HepG2 (cell line): ENCODE data around the gene RTN4. TPM values are rescaled to one million over a fixed set of nuclear protein-coding genes. Genes with fewer than 3 reads are reported as not detected.

ENCODE experiments used
- ATAC-seq: fragments of 200-7000 bp; cut with Tn5 transposase; 3 replicates; pipeline ENCODE4 v1.9.1; 2020; ENCODE audit warnings: mild to moderate bottlenecking, moderate library complexity
- BruUV-seq: library from RNA; stranded (reverse); fragments of 400-500 nt; replicated peaks from 2 replicates; lab custom pipeline; 2021; lab: Mats Ljungman, UMichigan
- CTCF ChIA-PET: fragments of 300-600 bp; formaldehyde crosslinking; extraction: SDS; loops from one replicate; lab custom pipeline; 2021; ENCODE audit warnings: low total read pairs, inconsistent platforms, low intra/inter-chr PET ratio; lab: Yijun Ruan, JAX
- POLR2A ChIA-PET: fragments of 350-600 bp; sonication (Branson Sonifier 250); formaldehyde crosslinking; loops from one replicate; lab custom pipeline; 2020; ENCODE audit warnings: antibody characterized with exemption, inconsistent platforms; lab: Yijun Ruan, JAX
- DNase-seq: peaks from one replicate; pipeline ENCODE4 v3.0.0-alpha.2; 2015; ENCODE audit warnings: low spot score
- FAIRE-seq: peaks from 3 replicates; lab custom pipeline; 2011; peaks lifted over from hg19 to GRCh38; lab: Jason Lieb, UNC
- H2AFZ ChIP-seq: one replicate; pipeline ENCODE4 v1.6.1; 2011; ENCODE audit warnings: low read length, inconsistent platforms
- H3K27ac ChIP-seq: fragments of 300-600 bp; 3 replicates; pipeline ENCODE4 v1.8.0; 2011; ENCODE audit warnings: mixed run types, mild to moderate bottlenecking, mixed read lengths, low read length, inconsistent platforms; ENCODE audit not compliant: insufficient read depth; ENCODE audit errors: extremely low read length
- H3K27me3 ChIP-seq, 2 experiments: fragments of 200-600 bp in 1 of 2; 2 replicates in 1 of 2; 3 replicates in 1 of 2; pipeline versions ENCODE4 v1.6.0 to v1.8.0; 2011; ENCODE audit warnings: low read length in 2 of 2, mild to moderate bottlenecking in 2 of 2, moderate library complexity in 2 of 2, inconsistent platforms in 1 of 2; ENCODE audit not compliant: insufficient read depth in 2 of 2, control insufficient read depth in 1 of 2
- H3K36me3 ChIP-seq, 2 experiments: fragments of 200-600 bp in 1 of 2; replicated peaks in 1 of 2; 2 replicates in 1 of 2; 3 replicates in 1 of 2; pipeline versions ENCODE4 v1.5.1 to v1.8.0; 2011; ENCODE audit warnings: low read length in 2 of 2, inconsistent platforms in 1 of 2; ENCODE audit not compliant: insufficient read depth in 2 of 2, control insufficient read depth in 1 of 2
- H3K4me1 ChIP-seq: 2 replicates; pipeline ENCODE4 v1.5.1; 2012; ENCODE audit warnings: low read length, inconsistent platforms; ENCODE audit not compliant: insufficient read depth
- H3K4me2 ChIP-seq: 2 replicates; pipeline ENCODE4 v1.6.0; 2011; ENCODE audit warnings: low read depth, low read length, inconsistent platforms
- H3K4me3 ChIP-seq, 3 experiments: fragments of 200-600 bp in 1 of 3; sonication (generic), shearing (Covaris generic) in 1 of 3; replicated peaks in 1 of 3; 2 replicates each; pipeline ENCODE4 v1.5.1; 2011 to 2016; ENCODE audit warnings: low read length in 3 of 3, inconsistent platforms in 2 of 3, low read depth in 2 of 3, mild to moderate bottlenecking in 2 of 3, control low read depth in 1 of 3, mixed read lengths in 1 of 3; ENCODE audit not compliant: insufficient read depth in 1 of 3
- H3K79me2 ChIP-seq: one replicate; pipeline ENCODE4 v1.6.1; 2011; ENCODE audit warnings: low read length, inconsistent platforms; ENCODE audit not compliant: insufficient read depth
- H3K9ac ChIP-seq: 2 replicates; pipeline ENCODE4 v1.6.0; 2011; ENCODE audit warnings: mild to moderate bottlenecking, low read depth, low read length, inconsistent platforms; ENCODE audit not compliant: insufficient read depth
- H3K9me3 ChIP-seq: 2 replicates; pipeline ENCODE4 v1.5.1; 2012; ENCODE audit warnings: mild to moderate bottlenecking, low read length
- H4K20me1 ChIP-seq: 2 replicates; pipeline ENCODE4 v1.6.0; 2011; ENCODE audit warnings: inconsistent platforms, mild to moderate bottlenecking, low read length, moderate library complexity; ENCODE audit not compliant: insufficient read depth
- CCDC6 ChIP-seq: sonication (generic); formaldehyde crosslinking; IDR thresholded peaks from 2 replicates; pipeline ENCODE4 v1.8.1; 2022; ENCODE audit warnings: mild to moderate bottlenecking, missing genetic modification reagents, moderate library complexity
- HNRNPH1 ChIP-seq: fragments of 200-400 bp; formaldehyde crosslinking; optimal IDR thresholded peaks from 2 replicates; pipeline ENCODE3; 2017; ENCODE audit warnings: mild to moderate bottlenecking, low read depth, low read length
- KLF9 ChIP-seq: IDR thresholded peaks from 2 replicates; pipeline ENCODE4 v1.6.1; 2016; ENCODE audit warnings: low read depth
- MAZ ChIP-seq, 2 experiments: sonication (generic) in 1 of 2; formaldehyde crosslinking in 1 of 2; IDR thresholded peaks; 2 replicates each; pipeline versions ENCODE4 v1.5.0 to v1.6.1; 2012 to 2020; ENCODE audit warnings: low read depth in 2 of 2, mild to moderate bottlenecking in 2 of 2, borderline replicate concordance in 1 of 2, improper control_type of control experiment in 1 of 2, low read length in 1 of 2, missing genetic modification reagents in 1 of 2, moderate library complexity in 1 of 2
- MYPOP ChIP-seq: sonication (generic); formaldehyde crosslinking; IDR thresholded peaks from 2 replicates; pipeline ENCODE4 v1.8.1; 2023; ENCODE audit warnings: mild to moderate bottlenecking, moderate library complexity, missing genetic modification reagents
- NR3C1 ChIP-seq: sonication (generic); formaldehyde crosslinking; IDR thresholded peaks from 2 replicates; pipeline ENCODE4 v1.4.0; 2020; ENCODE audit warnings: missing genetic modification reagents
- POGZ ChIP-seq: sonication (generic); formaldehyde crosslinking; IDR thresholded peaks from 2 replicates; pipeline ENCODE4 v1.4.0; 2020; ENCODE audit warnings: mild to moderate bottlenecking, missing genetic modification reagents
- SMARCC2 ChIP-seq: fragments of 450-650 bp; IDR thresholded peaks from 2 replicates; pipeline ENCODE4 v1.6.1; 2017; ENCODE audit warnings: antibody characterized with exemption, mild to moderate bottlenecking
- SPEN ChIP-seq: sonication (generic); formaldehyde crosslinking; IDR thresholded peaks from 2 replicates; pipeline ENCODE4 v1.5.1; 2020; ENCODE audit warnings: low read depth, mild to moderate bottlenecking, missing genetic modification reagents
- ZNF124 ChIP-seq: sonication (generic); formaldehyde crosslinking; IDR thresholded peaks from 2 replicates; pipeline ENCODE4 v1.4.0; 2020; ENCODE audit warnings: missing genetic modification reagents
- ZNF282 ChIP-seq: fragments of 450-650 bp; IDR thresholded peaks from 2 replicates; pipeline ENCODE4 v1.6.1; 2018; ENCODE audit not compliant: partially characterized antibody
- ZNF30 ChIP-seq: sonication (generic); formaldehyde crosslinking; IDR thresholded peaks from 2 replicates; pipeline ENCODE4 v1.5.0; 2020; ENCODE audit warnings: mild to moderate bottlenecking, missing genetic modification reagents
- ZNF33A ChIP-seq: sonication (generic); formaldehyde crosslinking; IDR thresholded peaks from 2 replicates; pipeline ENCODE4 v1.5.1; 2020; ENCODE audit warnings: missing genetic modification reagents, mild to moderate bottlenecking, moderate library complexity, borderline replicate concordance
- ZNF33B ChIP-seq: sonication (generic); formaldehyde crosslinking; IDR thresholded peaks from 2 replicates; pipeline ENCODE4 v1.5.1; 2020; ENCODE audit warnings: mild to moderate bottlenecking, missing genetic modification reagents
- ZNF576 ChIP-seq: sonication (generic); formaldehyde crosslinking; IDR thresholded peaks from 2 replicates; pipeline ENCODE4 v1.4.0; 2020; ENCODE audit warnings: mild to moderate bottlenecking, missing genetic modification reagents
- WGBS: methylation state at CpG from one replicate; pipeline ENCODE4 v1.1.6; 2017; ENCODE audit warnings: low lambda C conversion rate; 5-methylcytosine and 5-hydroxymethylcytosine counted together
- in situ Hi-C: cut with HindIII; loops from 2 replicates; pipeline ENCODE4 v1.10.0; 2017; ENCODE audit warnings: low pct_unique_long_range_greater_than_20kb; ENCODE audit not compliant: extremely low pct_ligation_motif_present
- intact Hi-C: fragments of 100-400 bp; cut with micrococcal nuclease; formaldehyde crosslinking; loops from one replicate; pipeline ENCODE4 v1.10.0; 2022; ENCODE audit not compliant: unreplicated experiment
- polyA plus RNA-seq, 8 experiments: library from polyadenylated mRNA; depleted of rRNA in 3 of 8; stranded (reverse) in 7 of 8; unstranded in 1 of 8; fragments of >200 nt; fragmentation: Illumina TruSeq in 4 of 8; extraction: Trizol in 4 of 8; gene quantifications; 2 replicates each; pipeline versions ENCODE4 v1.2.1 to v1.2.3, GENCODE V29; 2011 to 2016; ENCODE audit warnings: low read depth in 4 of 8, missing spikeins in 1 of 8, mixed read lengths in 1 of 8; ENCODE audit not compliant: insufficient read depth in 1 of 8
- total RNA-seq, 5 experiments: library from RNA; depleted of rRNA; stranded (reverse); fragments of >200 nt; fragmentation: Illumina TruSeq; extraction: Trizol; gene quantifications; 2 replicates each; pipeline ENCODE4 v1.2.3, GENCODE V29; 2016; ENCODE audit warnings: low read depth in 1 of 5
- TF ChIP-seq, protein P1 (sequence below): sonication (generic); formaldehyde crosslinking; IDR thresholded peaks from 2 replicates; pipeline ENCODE4 v1.8.1; 2023; ENCODE audit warnings: missing genetic modification reagents, mild to moderate bottlenecking, borderline replicate concordance
- TF ChIP-seq, protein P2 (sequence below): sonication (generic); formaldehyde crosslinking; IDR thresholded peaks from 2 replicates; pipeline ENCODE4 v1.5.0; 2020; ENCODE audit warnings: missing genetic modification reagents
- TF ChIP-seq, protein P3 (sequence below): sonication (generic); formaldehyde crosslinking; IDR thresholded peaks from 2 replicates; pipeline ENCODE4 v1.4.0; 2020; ENCODE audit warnings: missing genetic modification reagents, borderline replicate concordance

The RTN4 gene
- total and polyA plus RNA-seq, 2 of the 13 experiments (the other 11 are each of a cell fraction or from before 2014, with no cell fraction given) = 98.4 to 133 TPM

GRCh38 chr2:54966165-54966832 is 84.0 kb downstream of the RTN4 start (continued):
- TF ChIP-seq CCDC6 (no peak), ZNF33B (CRISPR knock-in tag) (no peak), MYPOP (CRISPR knock-in tag) (no peak), POGZ (CRISPR knock-in tag) (no peak), ZNF576 (CRISPR knock-in tag) (no peak), ZNF124 (no peak), HNRNPH1 (no peak), NR3C1 (CRISPR knock-in tag) (no peak)
- TF ChIP-seq, protein P1, sequence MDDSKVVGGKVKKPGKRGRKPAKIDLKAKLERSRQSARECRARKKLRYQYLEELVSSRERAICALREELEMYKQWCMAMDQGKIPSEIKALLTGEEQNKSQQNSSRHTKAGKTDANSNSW (CRISPR knock-in tag) = no peak

- FAIRE-seq = no peak
- H3K79me2 ChIP-seq = no peaks in the 10 kb centered on the region
- WGBS = 93% methylated on average over 6 of the region's 6 CpGs
- H4K20me1 ChIP-seq = no peaks in the 10 kb centered on the region
- ATAC-seq = no peak
- in situ Hi-C loops (no loop called here), intact Hi-C loops (no loop called here)
- peaks cover 1 to 13% of the 10 kb centered on the region in 2 experiments; a peak in 3 of 5 replicates for H3K36me3 ChIP-seq
- DNase-seq = no peak
- POLR2A ChIA-PET = no interaction called here
- no peak overlapping the region for H2AFZ ChIP-seq
- H3K4me1 ChIP-seq = 0 out of 2 replicates have a peak, but pooled peaks cover 5% of the 10 kb centered on the region
- H3K4me2 ChIP-seq = no peak overlapping the region
- H3K9me3 ChIP-seq = no peaks in the 10 kb centered on the region
- no peak overlapping the region for H3K4me3 ChIP-seq
- CTCF ChIA-PET = no interaction called here
- no peak overlapping the region for H3K27ac ChIP-seq
- no peaks in the 10 kb centered on the region for H3K27me3 ChIP-seq
- no TSS peak for BruUV-seq
- no peak overlapping the region for H3K9ac ChIP-seq
- TF ChIP-seq ZNF33A (CRISPR knock-in tag) = no peak
- no peak for TF ChIP-seq ZNF30
- no peak for TF ChIP-seq SPEN (CRISPR knock-in tag)
- no peak for TF ChIP-seq ZNF282
- TF ChIP-seq MAZ (IDR thresholded peaks at IDR 0.05; ENCODE audit: borderline replicate concordance, low read depth, low read length) = no peak
- no peak for TF ChIP-seq MAZ (CRISPR knock-in tag; IDR thresholded peaks at IDR 0.05; ENCODE audit: low read depth)
- TF ChIP-seq, protein P2, sequence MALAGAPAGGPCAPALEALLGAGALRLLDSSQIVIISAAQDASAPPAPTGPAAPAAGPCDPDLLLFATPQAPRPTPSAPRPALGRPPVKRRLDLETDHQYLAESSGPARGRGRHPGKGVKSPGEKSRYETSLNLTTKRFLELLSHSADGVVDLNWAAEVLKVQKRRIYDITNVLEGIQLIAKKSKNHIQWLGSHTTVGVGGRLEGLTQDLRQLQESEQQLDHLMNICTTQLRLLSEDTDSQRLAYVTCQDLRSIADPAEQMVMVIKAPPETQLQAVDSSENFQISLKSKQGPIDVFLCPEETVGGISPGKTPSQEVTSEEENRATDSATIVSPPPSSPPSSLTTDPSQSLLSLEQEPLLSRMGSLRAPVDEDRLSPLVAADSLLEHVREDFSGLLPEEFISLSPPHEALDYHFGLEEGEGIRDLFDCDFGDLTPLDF = no peak
- no peak for TF ChIP-seq SMARCC2
- no peak for TF ChIP-seq KLF9 (CRISPR knock-in tag)
- TF ChIP-seq, protein P3, sequence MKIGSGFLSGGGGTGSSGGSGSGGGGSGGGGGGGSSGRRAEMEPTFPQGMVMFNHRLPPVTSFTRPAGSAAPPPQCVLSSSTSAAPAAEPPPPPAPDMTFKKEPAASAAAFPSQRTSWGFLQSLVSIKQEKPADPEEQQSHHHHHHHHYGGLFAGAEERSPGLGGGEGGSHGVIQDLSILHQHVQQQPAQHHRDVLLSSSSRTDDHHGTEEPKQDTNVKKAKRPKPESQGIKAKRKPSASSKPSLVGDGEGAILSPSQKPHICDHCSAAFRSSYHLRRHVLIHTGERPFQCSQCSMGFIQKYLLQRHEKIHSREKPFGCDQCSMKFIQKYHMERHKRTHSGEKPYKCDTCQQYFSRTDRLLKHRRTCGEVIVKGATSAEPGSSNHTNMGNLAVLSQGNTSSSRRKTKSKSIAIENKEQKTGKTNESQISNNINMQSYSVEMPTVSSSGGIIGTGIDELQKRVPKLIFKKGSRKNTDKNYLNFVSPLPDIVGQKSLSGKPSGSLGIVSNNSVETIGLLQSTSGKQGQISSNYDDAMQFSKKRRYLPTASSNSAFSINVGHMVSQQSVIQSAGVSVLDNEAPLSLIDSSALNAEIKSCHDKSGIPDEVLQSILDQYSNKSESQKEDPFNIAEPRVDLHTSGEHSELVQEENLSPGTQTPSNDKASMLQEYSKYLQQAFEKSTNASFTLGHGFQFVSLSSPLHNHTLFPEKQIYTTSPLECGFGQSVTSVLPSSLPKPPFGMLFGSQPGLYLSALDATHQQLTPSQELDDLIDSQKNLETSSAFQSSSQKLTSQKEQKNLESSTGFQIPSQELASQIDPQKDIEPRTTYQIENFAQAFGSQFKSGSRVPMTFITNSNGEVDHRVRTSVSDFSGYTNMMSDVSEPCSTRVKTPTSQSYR (CRISPR knock-in tag) = no peak
Measured at GRCh38 chr2:54965425-54965824, 84.8 kb downstream of the RTN4 start.
